ENCODE data around the gene ERP44.

GRCh38 chr9:100117316-100117715 is 18.5 kb upstream of the ERP44 start:
- TF ChIP-seq POLR2A (IDR thresholded peaks at IDR 0.05) = no peak
- TF ChIP-seq CTCF (IDR thresholded peaks at IDR 0.05) = no peak
